ENCODE measurements around the gene RASL11B.

- TF ChIP-seq POLR2A (IDR thresholded peaks at IDR 0.05), result no peak
- TF ChIP-seq, protein P1, sequence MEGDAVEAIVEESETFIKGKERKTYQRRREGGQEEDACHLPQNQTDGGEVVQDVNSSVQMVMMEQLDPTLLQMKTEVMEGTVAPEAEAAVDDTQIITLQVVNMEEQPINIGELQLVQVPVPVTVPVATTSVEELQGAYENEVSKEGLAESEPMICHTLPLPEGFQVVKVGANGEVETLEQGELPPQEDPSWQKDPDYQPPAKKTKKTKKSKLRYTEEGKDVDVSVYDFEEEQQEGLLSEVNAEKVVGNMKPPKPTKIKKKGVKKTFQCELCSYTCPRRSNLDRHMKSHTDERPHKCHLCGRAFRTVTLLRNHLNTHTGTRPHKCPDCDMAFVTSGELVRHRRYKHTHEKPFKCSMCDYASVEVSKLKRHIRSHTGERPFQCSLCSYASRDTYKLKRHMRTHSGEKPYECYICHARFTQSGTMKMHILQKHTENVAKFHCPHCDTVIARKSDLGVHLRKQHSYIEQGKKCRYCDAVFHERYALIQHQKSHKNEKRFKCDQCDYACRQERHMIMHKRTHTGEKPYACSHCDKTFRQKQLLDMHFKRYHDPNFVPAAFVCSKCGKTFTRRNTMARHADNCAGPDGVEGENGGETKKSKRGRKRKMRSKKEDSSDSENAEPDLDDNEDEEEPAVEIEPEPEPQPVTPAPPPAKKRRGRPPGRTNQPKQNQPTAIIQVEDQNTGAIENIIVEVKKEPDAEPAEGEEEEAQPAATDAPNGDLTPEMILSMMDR (IDR thresholded peaks at IDR 0.05), result no peak
Measured at GRCh38 chr4:52824603-52825459, 37.3 kb upstream of the RASL11B start.
